Adrenal gland (tissue), 12 donors: ENCODE data around the gene UXT. TPM values are rescaled to one million over a fixed set of nuclear protein-coding genes. Genes with fewer than 3 reads are reported as not detected.

Experiments
- DNase-seq, 7 donors: peaks; one replicate each; pipeline ENCODE4 v3.0.0-alpha.2; 2019 to 2020
- H3K27ac ChIP-seq, 5 donors: fragments of 200-600 bp; sonication (generic) in 4 of 5; 1 replicate in 3 of 5; 2 replicates in 2 of 5; pipeline versions ENCODE4 v1.5.1 to v1.8.0; 2016 to 2020; ENCODE audit warnings: mild to moderate bottlenecking in 1 of 5
- H3K27me3 ChIP-seq: fragments of 200-600 bp; 2 replicates; pipeline ENCODE4 v1.8.0; 2021
- H3K36me3 ChIP-seq, 2 donors: fragments of 200-600 bp; replicated peaks in 1 of 2; 1 replicate in 1 of 2; 2 replicates in 1 of 2; pipeline versions ENCODE4 v1.5.1 to v1.8.0; 2018 to 2022
- H3K4me1 ChIP-seq, 2 donors: fragments of 200-600 bp; replicated peaks in 1 of 2; 1 replicate in 1 of 2; 2 replicates in 1 of 2; pipeline versions ENCODE4 v1.5.1 to v1.8.0; 2018 to 2021
- H3K4me3 ChIP-seq, 4 donors: fragments of 200-600 bp; sonication (generic) in 3 of 4; one replicate each; pipeline ENCODE4 v1.5.1; 2016 to 2018
- H3K9me3 ChIP-seq, 3 donors: fragments of 200-600 bp; sonication (generic) in 1 of 3; replicated peaks in 1 of 3; 1 replicate in 2 of 3; 2 replicates in 1 of 3; pipeline versions ENCODE4 v1.5.1 to v1.8.0; 2016 to 2021
- CTCF ChIP-seq, 6 experiments: fragments of 450-650 bp in 4 of 6; fragments of 200-600 bp in 2 of 6; sonication (generic) in 1 of 6; IDR thresholded peaks; 1 replicate in 5 of 6; 2 replicates in 1 of 6; pipeline versions ENCODE4 v1.5.1 to v1.8.0; 2016 to 2021; ENCODE audit warnings: antibody characterized with exemption in 6 of 6, mild to moderate bottlenecking in 2 of 6, moderate library complexity in 1 of 6
- POLR2A ChIP-seq, 2 donors: fragments of 450-650 bp; IDR thresholded peaks; one replicate each; pipeline ENCODE4 v1.6.1; 2017; ENCODE audit warnings: antibody characterized with exemption in 2 of 2, mild to moderate bottlenecking in 2 of 2, moderate library complexity in 1 of 2
- WGBS, 4 donors: extraction: QIAGEN DNeasy Blood & Tissue Kit in 2 of 4; methylation state at CpG; one replicate each; pipeline versions ENCODE4 v1.1.5 to v1.1.7; 2013 to 2017; 5-methylcytosine and 5-hydroxymethylcytosine counted together
- intact Hi-C, 2 donors: fragments of 100-400 bp; cut with DNase I; formaldehyde crosslinking; loops; one replicate each; pipeline versions ENCODE4 v1.14.1 to v1.15.0; 2022 to 2023
- polyA plus RNA-seq, 3 donors: library from polyadenylated mRNA; stranded (reverse); fragments of 200-250 nt in 2 of 3; fragments of 350-450 nt in 1 of 3; fragmentation: Illumina TruSeq in 1 of 3; extraction: RNeasy Lipid Tissue Mini Kit (QIAGEN cat#74804) in 1 of 3; gene quantifications; one replicate each; pipeline ENCODE4 v1.2.3, GENCODE V29; 2013 to 2014
- total RNA-seq, 9 donors: library from RNA; depleted of rRNA in 4 of 9; stranded (reverse); fragments of >200 nt in 4 of 9; fragments of 120-200 nt in 1 of 9; fragmentation: NEBNext Ultra II Directional in 1 of 9; extraction: Animal tissue kit (Norgen Biotek cat#: 25700) in 1 of 9; gene quantifications; one replicate each; pipeline versions ENCODE4 v1.1.0 to v1.2.4, GENCODE V29; 2013 to 2023
- donor health status: healthy with polysubstance abuse.
- donor health status: Bipolar disorder and iron deficiency.
- donor health status: DM: yes; HTN: yes; CAD: no.
- donor health status: DM: no; HTN: no; CAD: no.
- donor health status: DM: no; HTN: no; CAD: no.
- donor health status: DM: yes; HTN: yes; CAD: no.

The UXT gene
- total and polyA plus RNA-seq, 12 donors, result 120 to 176 (median 151) TPM

GRCh38 chrX:47618923-47619485 lies 40.0 kb downstream of the UXT start:
- intact Hi-C loops, result no loop called here
- Histone ChIP-seq H3K36me3 (no peaks in the 10 kb centered on the region), H3K9me3 (no peaks in the 10 kb centered on the region), H3K4me3 (peak overlapping the region in 1 of 4 donors; percentile 44), H3K27me3 (peaks cover 12% of the 10 kb centered on the region), H3K4me1 (no peaks in the 10 kb centered on the region), H3K27ac (no peak overlapping the region)
- no peak for DNase-seq
- WGBS, 4 donors, result 32 to 75% (median 67%) methylated on average over 5 to 32 of the region's 32 CpGs
- TF ChIP-seq CTCF (IDR thresholded peaks at IDR 0.05) (no peak), POLR2A (IDR thresholded peaks at IDR 0.05) (no peak)

DNA sequence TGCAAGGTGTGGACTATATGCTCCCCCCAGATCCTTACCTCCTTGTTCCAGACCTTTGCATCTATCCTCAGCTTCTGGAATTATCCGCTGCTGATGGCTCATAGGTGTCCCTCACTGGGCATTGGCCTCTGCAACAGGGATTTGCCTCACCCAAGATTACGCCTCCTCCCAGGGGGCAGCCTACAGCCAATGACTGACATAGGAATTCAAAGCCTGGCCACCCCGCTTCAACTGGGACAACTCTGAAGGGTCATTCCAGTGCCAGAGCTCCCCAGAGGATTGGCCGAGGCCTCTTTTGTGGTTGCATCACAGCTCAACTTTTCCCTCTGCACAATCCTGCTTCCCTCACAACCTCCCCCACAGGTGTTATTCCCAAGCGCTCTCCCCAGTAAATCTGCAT lies 44.4 kb downstream of the UXT start:
- intact Hi-C loops, result no loop called here
- 69 to 91% (median 86%) methylated on average over 4 to 5 of the region's 5 CpGs for WGBS, 4 donors
- Histone ChIP-seq H3K4me1 (no peaks in the 10 kb centered on the region), H3K27me3 (peaks cover 3% of the 10 kb centered on the region), H3K9me3 (no peaks in the 10 kb centered on the region), H3K36me3 (no peaks in the 10 kb centered on the region), H3K4me3 (no peak overlapping the region), H3K27ac (no peak overlapping the region)
- TF ChIP-seq POLR2A (IDR thresholded peaks at IDR 0.05) (no peak), CTCF (IDR thresholded peaks at IDR 0.05) (no peak)
- peak in 1 of 7 donors; percentile 6 for DNase-seq

DNA sequence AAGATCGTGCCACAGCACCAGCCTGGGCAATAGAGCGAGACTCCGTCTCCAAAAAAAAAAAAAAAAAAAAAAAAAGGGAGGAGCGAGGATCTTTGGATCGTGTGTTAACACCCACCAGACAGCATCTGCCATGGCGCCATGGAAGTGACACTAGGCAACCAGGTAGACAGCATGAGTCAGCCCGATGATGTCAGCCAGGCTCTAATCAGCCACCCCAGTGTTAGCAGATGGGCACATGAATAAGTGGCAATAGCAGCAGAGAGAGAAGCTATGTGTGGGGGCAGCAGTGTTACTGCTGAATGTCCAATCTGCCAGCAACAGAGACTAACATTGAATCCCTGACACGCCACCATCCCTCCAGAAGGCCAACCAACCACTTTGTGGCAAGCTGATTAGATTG lies 45.9 kb downstream of the UXT start:
- intact Hi-C loops, result no loop called here

GRCh38 chrX:47612418-47612817 lies 46.6 kb downstream of the UXT start:
- intact Hi-C loops, result no loop called here
- no peaks in the 10 kb centered on the region for H3K9me3 ChIP-seq
- DNase-seq, result peak in 5 of 7 donors; percentile 15 to 56 (median 34)
- TF ChIP-seq CTCF (IDR thresholded peaks at IDR 0.05), result no peak
- TF ChIP-seq POLR2A (IDR thresholded peaks at IDR 0.05), result no peak
- H3K27ac ChIP-seq, result no peak overlapping the region
- no peak overlapping the region for H3K4me3 ChIP-seq
- peaks cover 3% of the 10 kb centered on the region for H3K27me3 ChIP-seq
- no peaks in the 10 kb centered on the region for H3K36me3 ChIP-seq
- H3K4me1 ChIP-seq, result no peaks in the 10 kb centered on the region

More for the DNA sequence above, 45.9 kb downstream of the UXT start:
- no peak overlapping the region for H3K4me3 ChIP-seq
- no peak for TF ChIP-seq CTCF (IDR thresholded peaks at IDR 0.05)
- H3K27ac ChIP-seq, result no peak overlapping the region
- no peaks in the 10 kb centered on the region for H3K36me3 ChIP-seq
- no peaks in the 10 kb centered on the region for H3K4me1 ChIP-seq
- no peaks in the 10 kb centered on the region for H3K9me3 ChIP-seq
- 74 to 92% (median 85%) methylated on average over 7 to 8 of the region's 8 CpGs for WGBS, 4 donors
- H3K27me3 ChIP-seq, result peaks cover 3% of the 10 kb centered on the region
- peak in 2 of 7 donors; percentile 5 to 43 for DNase-seq
